Measurements from ENCODE around the gene EPB41L4A. TPM values are rescaled to one million over a fixed set of nuclear protein-coding genes. Genes with fewer than 3 reads are reported as not detected.
"Not testable (repeated sequence)": the region's sequence is repeated elsewhere in the genome, so short reads cannot be mapped to it uniquely, and the experiment has no call there.

EPB41L4A gene
- total RNA-seq, 6 donors from 2014 or later, result 15.9 to 45.1 (median 28.1) TPM

DNA sequence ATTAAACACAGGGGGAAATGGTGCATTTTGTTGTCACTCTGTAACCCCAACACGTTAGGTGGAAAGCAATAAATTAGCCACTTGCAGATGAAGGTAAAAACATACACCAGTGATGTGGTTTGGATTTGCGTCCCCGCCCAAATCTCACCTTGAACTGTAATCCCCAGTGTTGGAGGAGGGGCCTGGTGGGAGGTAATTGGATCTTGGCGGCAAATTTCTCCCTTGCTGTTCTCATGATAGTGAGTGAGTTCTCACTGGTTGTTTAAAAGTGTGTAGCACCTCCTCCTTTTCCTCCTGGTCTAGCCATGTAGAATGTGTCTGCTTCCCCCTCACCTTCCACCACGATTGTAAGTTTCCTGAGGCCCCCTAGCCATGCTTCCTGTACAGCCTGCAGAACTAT is 17.2 kb downstream of the EPB41L4A start:
- ATAC-seq (ENCODE audit: low FRiP score in 2 of 2) (no peak), DNase-seq (no peak)
- Histone ChIP-seq H3K36me3 (no peaks in the 10 kb centered on the region), H3K9me3 (no peaks in the 10 kb centered on the region), H3K27ac (no peak overlapping the region), H3K4me1 (peaks cover 0 to 7% (median 6%) of the 10 kb centered on the region in 4 donors), H3K27me3 (no peaks in the 10 kb centered on the region), H3K4me3 (no peak overlapping the region)
- TF ChIP-seq POLR2AphosphoS5 (IDR thresholded peaks at IDR 0.05) (no peak), EP300 (IDR thresholded peaks at IDR 0.05) (no peak), POLR2A (IDR thresholded peaks at IDR 0.05) (no peak)
- TF ChIP-seq, protein P1, sequence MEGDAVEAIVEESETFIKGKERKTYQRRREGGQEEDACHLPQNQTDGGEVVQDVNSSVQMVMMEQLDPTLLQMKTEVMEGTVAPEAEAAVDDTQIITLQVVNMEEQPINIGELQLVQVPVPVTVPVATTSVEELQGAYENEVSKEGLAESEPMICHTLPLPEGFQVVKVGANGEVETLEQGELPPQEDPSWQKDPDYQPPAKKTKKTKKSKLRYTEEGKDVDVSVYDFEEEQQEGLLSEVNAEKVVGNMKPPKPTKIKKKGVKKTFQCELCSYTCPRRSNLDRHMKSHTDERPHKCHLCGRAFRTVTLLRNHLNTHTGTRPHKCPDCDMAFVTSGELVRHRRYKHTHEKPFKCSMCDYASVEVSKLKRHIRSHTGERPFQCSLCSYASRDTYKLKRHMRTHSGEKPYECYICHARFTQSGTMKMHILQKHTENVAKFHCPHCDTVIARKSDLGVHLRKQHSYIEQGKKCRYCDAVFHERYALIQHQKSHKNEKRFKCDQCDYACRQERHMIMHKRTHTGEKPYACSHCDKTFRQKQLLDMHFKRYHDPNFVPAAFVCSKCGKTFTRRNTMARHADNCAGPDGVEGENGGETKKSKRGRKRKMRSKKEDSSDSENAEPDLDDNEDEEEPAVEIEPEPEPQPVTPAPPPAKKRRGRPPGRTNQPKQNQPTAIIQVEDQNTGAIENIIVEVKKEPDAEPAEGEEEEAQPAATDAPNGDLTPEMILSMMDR (IDR thresholded peaks at IDR 0.05), result no peak
- 81 to 92% methylated on average over 5 of the region's 5 CpGs for WGBS, 2 donors

DNA sequence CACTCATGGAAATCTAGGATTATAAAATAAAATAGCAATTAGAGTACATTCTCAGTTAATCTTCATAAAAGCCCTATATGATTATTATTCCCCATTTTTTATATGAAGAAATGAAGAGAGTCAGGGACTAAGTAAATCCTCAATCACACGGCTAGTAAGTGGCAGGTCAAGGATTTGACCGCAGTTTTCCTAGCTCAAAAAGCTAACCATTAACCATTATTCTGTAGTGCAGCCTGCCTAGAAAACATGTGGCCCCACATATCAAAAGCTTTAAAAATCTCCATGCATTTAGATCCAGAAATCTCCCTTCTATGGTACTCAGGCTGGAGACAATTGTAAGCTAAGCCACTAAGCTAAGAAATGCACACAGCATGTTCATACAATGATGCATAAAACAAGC is 21.4 kb downstream of the EPB41L4A start:
- no peaks in the 10 kb centered on the region for H3K9me3 ChIP-seq
- H3K36me3 ChIP-seq, result no peaks in the 10 kb centered on the region
- DNase-seq (no peak), ATAC-seq (ENCODE audit: low FRiP score in 2 of 2) (no peak)
- TF ChIP-seq POLR2AphosphoS5 (IDR thresholded peaks at IDR 0.05) (no peak), POLR2A (IDR thresholded peaks at IDR 0.05) (no peak), EP300 (IDR thresholded peaks at IDR 0.05) (no peak)
- TF ChIP-seq, protein P1 (IDR thresholded peaks at IDR 0.05), result no peak
- H3K4me3 ChIP-seq, result no peak overlapping the region
- H3K27ac ChIP-seq, result no peak overlapping the region
- no peaks in the 10 kb centered on the region for H3K4me1 ChIP-seq
- WGBS, 2 donors, result 79 to 93% methylated on average over 2 of the region's 2 CpGs
- H3K27me3 ChIP-seq, result no peaks in the 10 kb centered on the region

DNA sequence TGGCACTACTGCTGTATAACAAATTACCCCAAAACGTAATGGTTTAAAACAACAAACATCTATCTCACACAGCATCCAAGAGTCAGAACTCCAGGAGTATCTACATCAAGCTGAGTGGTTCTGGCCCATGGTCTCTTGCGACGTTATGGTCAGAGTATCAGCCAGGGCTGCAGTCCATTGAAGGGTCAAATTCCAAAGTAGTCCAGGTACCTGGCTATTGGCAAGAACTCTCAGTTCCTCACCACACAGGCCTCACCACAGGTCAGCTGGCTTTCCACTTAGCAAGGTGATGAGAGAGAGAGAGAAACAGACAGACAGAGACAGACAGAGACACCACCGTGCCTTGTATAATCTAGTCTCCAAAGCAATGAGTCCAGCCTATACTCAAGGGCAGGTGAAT is 22.6 kb downstream of the EPB41L4A start:
- TF ChIP-seq, protein P1 (IDR thresholded peaks at IDR 0.05), result no peak
- TF ChIP-seq EP300 (IDR thresholded peaks at IDR 0.05) (no peak), POLR2A (IDR thresholded peaks at IDR 0.05) (no peak), POLR2AphosphoS5 (IDR thresholded peaks at IDR 0.05) (no peak)
- no peaks in the 10 kb centered on the region for H3K9me3 ChIP-seq
- no peaks in the 10 kb centered on the region for H3K4me1 ChIP-seq
- 89 to 93% methylated on average over 4 of the region's 4 CpGs for WGBS, 2 donors
- ATAC-seq (ENCODE audit: low FRiP score in 2 of 2) (no peak), DNase-seq (no peak)
- H3K27me3 ChIP-seq, result no peaks in the 10 kb centered on the region
- H3K36me3 ChIP-seq, result no peaks in the 10 kb centered on the region
- H3K4me3 ChIP-seq, result no peak overlapping the region
- H3K27ac ChIP-seq, result no peak overlapping the region

DNA sequence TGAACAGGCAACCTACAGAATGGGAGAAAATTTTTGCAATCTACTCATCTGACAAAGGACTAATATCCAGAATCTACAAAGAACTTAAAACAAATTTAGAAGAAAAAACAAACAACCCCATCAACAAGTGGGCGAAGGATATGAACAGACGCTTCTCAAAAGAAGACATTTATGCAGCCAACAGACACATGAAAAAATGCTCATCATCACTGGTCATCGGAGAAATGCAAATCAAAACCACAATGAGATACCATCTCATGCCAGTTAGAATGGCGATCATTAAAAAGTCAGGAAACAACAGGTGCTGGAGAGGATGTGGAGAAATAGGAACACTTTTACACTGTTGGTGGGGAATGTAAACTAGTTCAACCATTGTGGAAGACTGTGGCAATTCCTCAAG is 23.8 kb downstream of the EPB41L4A start:
- H3K27me3 ChIP-seq; DNase-seq; ATAC-seq (ENCODE audit: low FRiP score in 2 of 2); H3K27ac ChIP-seq; H3K36me3 ChIP-seq; H3K9me3 ChIP-seq; H3K4me3 ChIP-seq; H3K4me1 ChIP-seq: not testable (repeated sequence)
- WGBS, 2 donors, result 93% methylated on average over 4 of the region's 4 CpGs

DNA sequence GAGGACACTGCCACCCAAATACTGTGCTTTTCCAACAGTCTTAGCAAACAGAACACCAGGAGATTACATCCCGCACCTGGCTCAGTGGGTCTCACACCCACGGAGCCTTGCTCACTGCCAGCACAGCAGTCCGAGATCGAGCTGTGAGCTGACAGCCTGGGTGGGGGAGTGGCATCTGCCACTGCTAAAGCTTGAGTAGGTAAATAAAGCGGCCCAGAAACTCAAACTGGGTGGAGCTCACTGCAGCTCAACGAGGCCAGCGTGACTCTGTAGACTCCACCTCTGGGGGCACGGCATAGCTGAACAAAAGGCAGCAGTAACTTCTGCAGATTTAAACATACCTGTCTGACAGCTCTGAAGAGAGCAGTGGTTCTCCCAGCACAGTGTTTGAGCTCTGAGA is 28.8 kb downstream of the EPB41L4A start:
- Histone ChIP-seq H3K9me3 (no peaks in the 10 kb centered on the region), H3K27me3 (no peaks in the 10 kb centered on the region), H3K4me1 (no peaks in the 10 kb centered on the region), H3K27ac (no peak overlapping the region), H3K36me3 (no peaks in the 10 kb centered on the region), H3K4me3 (peak overlapping the region in 1 of 4 donors; percentile 13)
- WGBS, 2 donors, result 72 to 86% methylated on average over 4 to 8 of the region's 8 CpGs
- TF ChIP-seq POLR2AphosphoS5 (IDR thresholded peaks at IDR 0.05) (no peak), EP300 (IDR thresholded peaks at IDR 0.05) (no peak), POLR2A (IDR thresholded peaks at IDR 0.05) (no peak)
- TF ChIP-seq, protein P1 (IDR thresholded peaks at IDR 0.05), result no peak
- ATAC-seq (ENCODE audit: low FRiP score in 2 of 2), result peak in 1 of 2 donors; percentile 78
- peak in 1 of 2 donors; percentile 55 for DNase-seq
